ENCODE data around the gene CPNE8.

CPNE8 gene

GRCh38 chr12:38895446-38895845 lies 9.9 kb downstream of the CPNE8 start:
- no peak for DNase-seq (ENCODE audit: low spot score)

GRCh38 chr12:38892976-38893375 lies 12.4 kb downstream of the CPNE8 start:
- DNase-seq (ENCODE audit: low spot score): no peak

GRCh38 chr12:38892087-38892786 lies 13.2 kb downstream of the CPNE8 start:
- no peak for DNase-seq (ENCODE audit: low spot score)

- DNase-seq (ENCODE audit: low spot score): no peak
Measured at GRCh38 chr12:38890102-38890855, 15.1 kb downstream of the CPNE8 start.

- DNase-seq (ENCODE audit: low spot score): no peak
Measured at GRCh38 chr12:38889297-38889815, 16.0 kb downstream of the CPNE8 start.

GRCh38 chr12:38887770-38888169 lies 17.6 kb downstream of the CPNE8 start:
- DNase-seq (ENCODE audit: low spot score): no peak

- no peak for DNase-seq (ENCODE audit: low spot score)
Measured at GRCh38 chr12:38886931-38887330, 18.5 kb downstream of the CPNE8 start.

- DNase-seq (ENCODE audit: low spot score): no peak
Measured at GRCh38 chr12:38886064-38886463, 19.3 kb downstream of the CPNE8 start.

- no peak for DNase-seq (ENCODE audit: low spot score)
Measured at GRCh38 chr12:38884666-38885065, 20.7 kb downstream of the CPNE8 start.

GRCh38 chr12:38883629-38884134 lies 21.7 kb downstream of the CPNE8 start:
- no peak for DNase-seq (ENCODE audit: low spot score)

GRCh38 chr12:38880288-38880687 lies 25.1 kb downstream of the CPNE8 start:
- DNase-seq (ENCODE audit: low spot score): no peak

- DNase-seq (ENCODE audit: low spot score): no peak
Measured at GRCh38 chr12:38878986-38879385, 26.4 kb downstream of the CPNE8 start.

GRCh38 chr12:38878333-38878705 lies 27.1 kb downstream of the CPNE8 start:
- no peak for DNase-seq (ENCODE audit: low spot score)

- DNase-seq (ENCODE audit: low spot score): no peak
Measured at GRCh38 chr12:38875586-38876228, 29.7 kb downstream of the CPNE8 start.

GRCh38 chr12:38872561-38872960 lies 32.8 kb downstream of the CPNE8 start:
- DNase-seq (ENCODE audit: low spot score): no peak

GRCh38 chr12:38872156-38872555 lies 33.2 kb downstream of the CPNE8 start:
- DNase-seq (ENCODE audit: low spot score): no peak

- DNase-seq (ENCODE audit: low spot score): no peak
Measured at GRCh38 chr12:38869036-38869435, 36.4 kb downstream of the CPNE8 start.

GRCh38 chr12:38850461-38850860 lies 54.9 kb downstream of the CPNE8 start:
- DNase-seq (ENCODE audit: low spot score): no peak

GRCh38 chr12:38847247-38847646 lies 58.1 kb downstream of the CPNE8 start:
- DNase-seq (ENCODE audit: low spot score): no peak

- DNase-seq (ENCODE audit: low spot score): no peak
Measured at GRCh38 chr12:38844267-38844666, 61.1 kb downstream of the CPNE8 start.

- no peak for DNase-seq (ENCODE audit: low spot score)
Measured at GRCh38 chr12:38838056-38838850, 67.1 kb downstream of the CPNE8 start.

- no peak for DNase-seq (ENCODE audit: low spot score)
Measured at GRCh38 chr12:38831715-38832114, 73.7 kb downstream of the CPNE8 start.

Data from globus pallidus (tissue), 1 donor.